ENCODE data around the gene SNED1.

DNA sequence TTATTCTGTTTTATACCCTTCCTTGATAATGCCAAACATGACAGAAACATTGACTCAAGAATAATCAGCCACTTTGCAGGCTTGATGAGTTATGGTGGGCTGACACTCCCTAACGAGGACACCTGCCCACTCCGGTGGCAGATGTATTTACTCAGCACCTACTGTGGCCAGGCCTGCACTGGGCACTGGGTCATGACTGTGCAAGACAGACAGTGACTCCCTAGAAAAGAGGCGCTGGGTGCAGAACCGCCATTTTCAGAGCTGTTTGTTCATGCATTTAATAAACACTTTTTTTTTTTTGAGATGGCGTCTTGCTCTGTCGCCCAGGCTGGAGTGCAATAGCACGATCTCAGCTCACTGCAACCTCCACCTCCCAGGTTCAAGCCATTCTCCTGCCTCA lies 32.5 kb downstream of the SNED1 start:
- TF ChIP-seq, protein P1, sequence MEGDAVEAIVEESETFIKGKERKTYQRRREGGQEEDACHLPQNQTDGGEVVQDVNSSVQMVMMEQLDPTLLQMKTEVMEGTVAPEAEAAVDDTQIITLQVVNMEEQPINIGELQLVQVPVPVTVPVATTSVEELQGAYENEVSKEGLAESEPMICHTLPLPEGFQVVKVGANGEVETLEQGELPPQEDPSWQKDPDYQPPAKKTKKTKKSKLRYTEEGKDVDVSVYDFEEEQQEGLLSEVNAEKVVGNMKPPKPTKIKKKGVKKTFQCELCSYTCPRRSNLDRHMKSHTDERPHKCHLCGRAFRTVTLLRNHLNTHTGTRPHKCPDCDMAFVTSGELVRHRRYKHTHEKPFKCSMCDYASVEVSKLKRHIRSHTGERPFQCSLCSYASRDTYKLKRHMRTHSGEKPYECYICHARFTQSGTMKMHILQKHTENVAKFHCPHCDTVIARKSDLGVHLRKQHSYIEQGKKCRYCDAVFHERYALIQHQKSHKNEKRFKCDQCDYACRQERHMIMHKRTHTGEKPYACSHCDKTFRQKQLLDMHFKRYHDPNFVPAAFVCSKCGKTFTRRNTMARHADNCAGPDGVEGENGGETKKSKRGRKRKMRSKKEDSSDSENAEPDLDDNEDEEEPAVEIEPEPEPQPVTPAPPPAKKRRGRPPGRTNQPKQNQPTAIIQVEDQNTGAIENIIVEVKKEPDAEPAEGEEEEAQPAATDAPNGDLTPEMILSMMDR (IDR thresholded peaks at IDR 0.05; ENCODE audit: low read depth, low read length, poor library complexity, severe bottlenecking): no peak
- TF ChIP-seq EZH2phosphoT487 (IDR thresholded peaks at IDR 0.05; ENCODE audit: borderline replicate concordance, low read length): no peak

Measured in DOHH2 (cell line).